Osteocyte (in vitro differentiated cells): ENCODE results near the gene COL23A1. TPM values are rescaled to one million over a fixed set of nuclear protein-coding genes. Genes with fewer than 3 reads are reported as not detected.

Source experiments
- DNase-seq: peaks from one replicate; pipeline ENCODE4 v3.0.0; 2021; ENCODE audit warnings: mixed read lengths; ENCODE audit not compliant: unreplicated experiment; ENCODE audit errors: extremely low spot score
- H3K27ac Mint-ChIP-seq: one replicate; pipeline ENCODE4 v1.8.0; 2021; ENCODE audit warnings: mild to moderate bottlenecking, mixed read lengths; ENCODE audit not compliant: unreplicated experiment
- H3K27me3 Mint-ChIP-seq: one replicate; pipeline ENCODE4 v1.8.0; 2021; ENCODE audit warnings: mixed read lengths; ENCODE audit not compliant: unreplicated experiment
- H3K36me3 Mint-ChIP-seq: one replicate; pipeline ENCODE4 v1.8.0; 2021; ENCODE audit warnings: mixed read lengths; ENCODE audit not compliant: unreplicated experiment
- H3K4me1 Mint-ChIP-seq: one replicate; pipeline ENCODE4 v1.8.0; 2021; ENCODE audit warnings: mixed read lengths; ENCODE audit not compliant: unreplicated experiment
- H3K4me3 Mint-ChIP-seq: one replicate; pipeline ENCODE4 v1.8.0; 2021; ENCODE audit warnings: mild to moderate bottlenecking, moderate library complexity, mixed read lengths; ENCODE audit not compliant: unreplicated experiment
- H3K9me3 Mint-ChIP-seq: one replicate; pipeline ENCODE4 v1.8.0; 2021; ENCODE audit warnings: mixed read lengths; ENCODE audit not compliant: unreplicated experiment
- total RNA-seq: library from RNA; stranded (reverse); gene quantifications from 2 replicates; pipeline ENCODE4 v1.2.1, GENCODE V29; 2021
- TF ChIP-seq, protein P1 (sequence below): fragments of 200-600 bp; sonication (generic); IDR thresholded peaks from 2 replicates; pipeline ENCODE4 v1.5.0; 2021; ENCODE audit warnings: antibody characterized with exemption, mild to moderate bottlenecking, moderate library complexity

COL23A1 gene
- total RNA-seq, 1 donor from 2014 or later, result not detected

DNA sequence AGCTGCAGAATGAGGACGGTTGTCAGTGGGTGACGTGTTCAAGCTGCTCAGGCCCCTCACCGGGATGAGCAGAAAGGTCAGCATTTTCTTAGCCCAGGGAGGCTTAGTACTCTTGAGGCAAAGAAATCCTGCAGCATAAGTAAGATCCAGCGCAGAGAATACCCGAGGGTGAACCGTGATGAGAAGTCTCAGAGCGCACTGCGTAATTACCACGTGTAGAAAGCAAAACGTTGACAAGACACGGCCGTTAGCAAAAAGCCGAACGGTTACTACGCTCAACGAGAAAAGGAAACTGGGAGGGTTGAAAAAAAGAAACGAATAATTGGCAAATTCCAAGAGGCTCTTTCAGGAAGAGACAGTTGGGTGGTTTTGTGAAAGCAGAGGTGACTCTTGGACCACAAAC lies 104.0 kb downstream of the COL23A1 start:
- peaks cover 28% of the 10 kb centered on the region for H3K9me3 Mint-ChIP-seq
- DNase-seq, result no peak
- H3K4me1 Mint-ChIP-seq, result no peaks in the 10 kb centered on the region
- TF ChIP-seq, protein P1, sequence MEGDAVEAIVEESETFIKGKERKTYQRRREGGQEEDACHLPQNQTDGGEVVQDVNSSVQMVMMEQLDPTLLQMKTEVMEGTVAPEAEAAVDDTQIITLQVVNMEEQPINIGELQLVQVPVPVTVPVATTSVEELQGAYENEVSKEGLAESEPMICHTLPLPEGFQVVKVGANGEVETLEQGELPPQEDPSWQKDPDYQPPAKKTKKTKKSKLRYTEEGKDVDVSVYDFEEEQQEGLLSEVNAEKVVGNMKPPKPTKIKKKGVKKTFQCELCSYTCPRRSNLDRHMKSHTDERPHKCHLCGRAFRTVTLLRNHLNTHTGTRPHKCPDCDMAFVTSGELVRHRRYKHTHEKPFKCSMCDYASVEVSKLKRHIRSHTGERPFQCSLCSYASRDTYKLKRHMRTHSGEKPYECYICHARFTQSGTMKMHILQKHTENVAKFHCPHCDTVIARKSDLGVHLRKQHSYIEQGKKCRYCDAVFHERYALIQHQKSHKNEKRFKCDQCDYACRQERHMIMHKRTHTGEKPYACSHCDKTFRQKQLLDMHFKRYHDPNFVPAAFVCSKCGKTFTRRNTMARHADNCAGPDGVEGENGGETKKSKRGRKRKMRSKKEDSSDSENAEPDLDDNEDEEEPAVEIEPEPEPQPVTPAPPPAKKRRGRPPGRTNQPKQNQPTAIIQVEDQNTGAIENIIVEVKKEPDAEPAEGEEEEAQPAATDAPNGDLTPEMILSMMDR, result no peak
- H3K4me3 Mint-ChIP-seq, result no peak overlapping the region
- no peak overlapping the region for H3K27ac Mint-ChIP-seq
- no peaks in the 10 kb centered on the region for H3K36me3 Mint-ChIP-seq
- no peaks in the 10 kb centered on the region for H3K27me3 Mint-ChIP-seq

DNA sequence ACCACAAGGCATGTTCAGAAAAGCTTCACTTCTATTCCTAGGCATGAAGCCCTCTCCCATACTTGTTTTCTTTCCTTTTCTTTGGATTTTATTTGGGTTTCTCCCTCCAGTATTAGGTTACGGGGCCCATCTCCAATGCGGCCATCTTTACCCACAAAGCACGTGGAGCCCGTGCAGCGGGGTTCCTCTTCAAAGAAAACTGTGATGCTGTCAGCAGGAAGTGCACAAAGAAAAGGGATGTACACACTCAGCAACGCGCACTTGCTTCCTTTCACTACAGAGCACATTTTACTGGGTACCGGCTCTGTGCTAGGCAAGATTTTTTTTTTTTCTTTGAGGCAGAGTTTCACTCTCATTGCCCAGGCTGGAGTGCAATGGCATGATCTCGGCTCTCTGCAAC lies 106.6 kb downstream of the COL23A1 start:
- no peak overlapping the region for H3K4me3 Mint-ChIP-seq
- no peaks in the 10 kb centered on the region for H3K4me1 Mint-ChIP-seq
- TF ChIP-seq, protein P1, result no peak

DNA sequence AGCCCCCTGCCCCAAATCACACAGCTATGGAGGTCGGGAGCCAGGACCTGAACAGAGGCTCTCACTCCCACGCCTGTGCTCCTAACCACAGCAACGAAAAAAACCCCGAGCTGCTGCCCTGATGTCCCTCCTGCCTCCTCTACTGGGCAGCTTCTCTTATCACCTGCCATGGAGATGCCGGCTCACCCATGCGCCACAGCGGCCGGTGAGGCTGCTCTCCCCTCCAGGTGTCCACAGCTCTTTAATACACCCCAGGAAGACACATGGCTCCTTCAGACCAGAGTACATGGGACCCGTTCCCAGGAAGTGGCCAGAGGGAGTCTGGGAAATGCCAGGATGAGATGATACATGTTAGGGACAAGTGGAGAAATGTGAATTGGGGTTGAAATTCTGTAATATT lies 110.9 kb downstream of the COL23A1 start:
- Mint-ChIP-seq H3K9me3 (peaks cover 16% of the 10 kb centered on the region), H3K4me3 (no peak overlapping the region), H3K36me3 (no peaks in the 10 kb centered on the region), H3K27ac (no peak overlapping the region), H3K4me1 (no peaks in the 10 kb centered on the region), H3K27me3 (no peaks in the 10 kb centered on the region)
- TF ChIP-seq, protein P1, result no peak
- no peak for DNase-seq

More for the DNA sequence above, 106.6 kb downstream of the COL23A1 start:
- peaks cover 24% of the 10 kb centered on the region for H3K9me3 Mint-ChIP-seq
- DNase-seq, result no peak
- no peak overlapping the region for H3K27ac Mint-ChIP-seq
- H3K36me3 Mint-ChIP-seq, result no peaks in the 10 kb centered on the region
- H3K27me3 Mint-ChIP-seq, result no peaks in the 10 kb centered on the region

DNA sequence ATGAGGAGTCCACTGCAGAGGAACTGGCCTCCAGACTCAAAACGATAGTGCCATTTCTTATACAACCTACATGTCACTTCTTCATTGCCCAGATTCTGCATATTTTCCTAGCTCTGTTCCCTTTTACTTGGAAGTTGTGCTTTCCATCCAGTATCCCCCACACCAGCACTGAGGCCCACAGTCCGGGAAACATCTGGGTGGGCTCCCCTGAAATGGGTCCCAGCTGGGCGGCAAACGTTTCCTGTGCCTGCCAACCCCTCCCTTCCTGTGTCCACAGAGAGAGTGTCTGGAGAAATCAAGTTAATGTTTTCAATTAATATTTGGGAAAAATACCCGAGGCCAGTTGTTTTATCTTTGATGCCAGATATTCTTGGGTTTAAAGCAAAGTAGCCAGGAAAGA lies 111.8 kb downstream of the COL23A1 start:
- Mint-ChIP-seq H3K9me3 (peaks cover 16% of the 10 kb centered on the region), H3K4me1 (no peaks in the 10 kb centered on the region), H3K4me3 (no peak overlapping the region)

DNA sequence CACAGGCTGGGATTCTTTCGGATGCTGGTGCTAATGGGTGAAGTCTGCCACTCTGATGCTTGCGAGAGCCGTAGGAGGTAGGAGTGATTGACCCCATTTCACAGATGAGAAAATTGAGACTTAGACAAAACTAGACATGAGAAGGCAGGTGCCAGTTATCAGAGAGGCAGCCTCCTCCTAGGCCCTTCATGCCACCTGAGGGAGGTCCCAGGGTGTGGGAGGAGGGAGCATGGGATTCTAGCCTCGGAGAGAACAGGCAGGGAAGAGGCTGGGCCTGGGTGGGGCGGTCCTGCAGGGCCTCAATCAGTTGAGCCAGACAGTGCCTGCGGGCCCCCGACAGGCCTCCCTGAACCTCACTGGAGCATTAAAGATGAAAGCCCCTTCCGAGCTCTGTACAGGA lies 112.4 kb downstream of the COL23A1 start:
- Mint-ChIP-seq H3K4me3 (no peak overlapping the region), H3K4me1 (no peaks in the 10 kb centered on the region), H3K27me3 (no peaks in the 10 kb centered on the region), H3K27ac (no peak overlapping the region), H3K36me3 (no peaks in the 10 kb centered on the region), H3K9me3 (peaks cover 16% of the 10 kb centered on the region)
- no peak for DNase-seq
- TF ChIP-seq, protein P1, result no peak

More for the DNA sequence above, 111.8 kb downstream of the COL23A1 start:
- TF ChIP-seq, protein P1, result no peak
- no peaks in the 10 kb centered on the region for H3K36me3 Mint-ChIP-seq
- no peaks in the 10 kb centered on the region for H3K27me3 Mint-ChIP-seq
- no peak overlapping the region for H3K27ac Mint-ChIP-seq
- DNase-seq, result no peak
